GM20000 (cell line): Measurements from ENCODE around the gene NRL.

Experiments
- DNase-seq: peaks from one replicate; pipeline ENCODE4 v3.0.0; 2012; ENCODE audit warnings: low spot score
- TF ChIP-seq, protein P1 (sequence below): IDR thresholded peaks from 2 replicates; pipeline ENCODE4 v1.5.1; 2012; ENCODE audit warnings: mild to moderate bottlenecking, control low read depth; ENCODE audit errors: extremely low read depth, missing control alignments

The NRL gene

DNA sequence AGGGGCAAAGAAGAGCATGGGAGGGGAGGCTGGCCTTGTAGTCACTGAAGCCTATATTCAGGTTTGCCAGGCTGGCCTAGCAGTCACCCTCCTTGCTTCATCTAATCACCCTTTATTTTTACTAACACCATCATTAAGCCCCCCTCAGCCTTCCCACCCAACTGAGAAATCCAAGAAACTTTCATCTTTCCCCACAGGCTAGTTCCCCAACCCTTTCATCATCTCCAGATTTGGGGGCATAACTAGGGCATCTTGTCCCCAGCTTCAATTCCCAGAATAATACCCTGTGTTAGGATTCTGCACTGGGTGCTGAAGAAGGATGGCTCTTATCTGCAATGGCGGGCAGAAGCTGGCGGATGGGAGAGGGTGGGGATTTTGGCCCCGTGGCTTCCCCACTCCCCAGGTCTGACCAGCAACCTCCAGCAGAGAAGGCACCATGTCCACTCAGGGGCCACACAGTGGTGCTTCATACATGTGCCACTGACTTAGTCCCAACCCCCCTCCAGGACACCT is 13.7 kb downstream of the NRL start:
- DNase-seq: no peak
- TF ChIP-seq, protein P1, sequence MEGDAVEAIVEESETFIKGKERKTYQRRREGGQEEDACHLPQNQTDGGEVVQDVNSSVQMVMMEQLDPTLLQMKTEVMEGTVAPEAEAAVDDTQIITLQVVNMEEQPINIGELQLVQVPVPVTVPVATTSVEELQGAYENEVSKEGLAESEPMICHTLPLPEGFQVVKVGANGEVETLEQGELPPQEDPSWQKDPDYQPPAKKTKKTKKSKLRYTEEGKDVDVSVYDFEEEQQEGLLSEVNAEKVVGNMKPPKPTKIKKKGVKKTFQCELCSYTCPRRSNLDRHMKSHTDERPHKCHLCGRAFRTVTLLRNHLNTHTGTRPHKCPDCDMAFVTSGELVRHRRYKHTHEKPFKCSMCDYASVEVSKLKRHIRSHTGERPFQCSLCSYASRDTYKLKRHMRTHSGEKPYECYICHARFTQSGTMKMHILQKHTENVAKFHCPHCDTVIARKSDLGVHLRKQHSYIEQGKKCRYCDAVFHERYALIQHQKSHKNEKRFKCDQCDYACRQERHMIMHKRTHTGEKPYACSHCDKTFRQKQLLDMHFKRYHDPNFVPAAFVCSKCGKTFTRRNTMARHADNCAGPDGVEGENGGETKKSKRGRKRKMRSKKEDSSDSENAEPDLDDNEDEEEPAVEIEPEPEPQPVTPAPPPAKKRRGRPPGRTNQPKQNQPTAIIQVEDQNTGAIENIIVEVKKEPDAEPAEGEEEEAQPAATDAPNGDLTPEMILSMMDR: no peak

DNA sequence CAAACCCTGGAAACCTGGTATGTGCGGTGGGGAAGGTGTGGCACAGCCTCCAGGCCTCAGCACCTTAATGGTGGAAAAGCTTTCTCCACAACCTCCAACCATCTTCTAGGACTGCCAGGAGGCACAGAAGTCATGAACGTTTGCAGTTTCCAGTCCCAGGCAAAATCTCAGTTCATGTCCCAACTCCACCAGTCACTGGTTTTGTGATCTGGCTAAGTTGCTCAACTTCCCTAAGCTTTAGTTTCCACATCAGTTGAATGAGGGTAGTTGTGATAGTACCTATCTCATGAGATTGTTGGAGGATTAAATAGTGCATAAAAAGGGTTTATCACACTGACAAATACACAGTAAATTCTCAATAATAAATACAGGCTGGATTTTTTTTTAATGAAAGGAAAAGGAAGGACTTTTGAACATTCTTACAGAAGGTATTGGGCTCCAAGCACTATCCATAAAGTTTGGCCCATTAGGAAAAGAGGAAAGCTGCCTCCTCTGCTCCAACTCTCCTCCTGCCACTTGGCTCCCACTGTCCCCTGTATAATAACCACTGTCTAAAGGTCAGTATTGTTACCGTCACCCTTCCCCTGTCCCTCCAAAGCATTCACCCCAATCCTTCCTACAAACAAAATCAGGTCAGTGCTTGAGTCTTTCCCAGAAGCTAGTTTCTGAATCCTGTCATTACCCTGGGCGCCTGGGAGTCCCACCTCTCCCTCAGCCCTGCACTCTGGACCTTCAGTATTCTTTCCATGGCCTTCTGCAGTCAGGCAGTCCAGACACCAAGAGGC is 14.4 kb downstream of the NRL start:
- no peak for DNase-seq
- TF ChIP-seq, protein P1: no peak

DNA sequence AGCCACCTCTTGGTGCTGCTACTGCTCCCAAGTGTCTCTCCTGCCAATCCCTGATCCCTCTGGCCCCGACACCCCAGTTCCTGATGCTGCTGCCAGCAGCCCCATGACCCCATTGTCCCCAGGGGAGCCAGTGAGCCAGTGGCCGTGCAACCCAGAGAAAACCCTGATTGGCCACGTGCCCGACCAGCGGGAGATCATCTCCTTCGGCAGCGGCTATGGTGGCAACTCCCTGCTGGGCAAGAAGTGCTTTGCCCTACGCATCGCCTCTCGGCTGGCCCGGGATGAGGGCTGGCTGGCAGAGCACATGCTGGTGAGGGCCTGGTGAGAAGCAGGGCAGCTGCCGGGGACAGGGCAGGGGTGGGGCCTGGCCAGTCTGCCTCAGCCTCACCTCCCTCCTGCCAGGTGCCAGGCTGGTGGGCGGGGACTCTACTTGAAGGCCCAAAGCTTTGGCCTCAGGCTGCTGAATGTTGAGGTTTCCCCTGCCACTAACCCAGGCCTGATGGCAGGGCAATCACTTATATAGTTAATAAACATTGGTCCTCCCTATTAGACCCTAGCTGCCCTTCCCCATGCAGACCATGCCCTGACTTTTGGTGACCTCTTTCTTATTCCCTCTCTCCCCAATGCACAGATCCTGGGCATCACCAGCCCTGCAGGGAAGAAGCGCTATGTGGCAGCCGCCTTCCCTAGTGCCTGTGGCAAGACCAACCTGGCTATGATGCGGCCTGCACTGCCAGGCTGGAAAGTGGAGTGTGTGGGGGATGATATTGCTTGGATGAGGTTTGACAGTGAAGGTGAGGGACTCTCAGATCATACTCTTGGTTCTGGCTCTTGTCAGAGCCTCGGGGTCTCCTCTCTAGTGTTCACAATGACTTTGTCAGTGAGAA is 15.6 kb downstream of the NRL start:
- no peak for DNase-seq
- TF ChIP-seq, protein P1: no peak

DNA sequence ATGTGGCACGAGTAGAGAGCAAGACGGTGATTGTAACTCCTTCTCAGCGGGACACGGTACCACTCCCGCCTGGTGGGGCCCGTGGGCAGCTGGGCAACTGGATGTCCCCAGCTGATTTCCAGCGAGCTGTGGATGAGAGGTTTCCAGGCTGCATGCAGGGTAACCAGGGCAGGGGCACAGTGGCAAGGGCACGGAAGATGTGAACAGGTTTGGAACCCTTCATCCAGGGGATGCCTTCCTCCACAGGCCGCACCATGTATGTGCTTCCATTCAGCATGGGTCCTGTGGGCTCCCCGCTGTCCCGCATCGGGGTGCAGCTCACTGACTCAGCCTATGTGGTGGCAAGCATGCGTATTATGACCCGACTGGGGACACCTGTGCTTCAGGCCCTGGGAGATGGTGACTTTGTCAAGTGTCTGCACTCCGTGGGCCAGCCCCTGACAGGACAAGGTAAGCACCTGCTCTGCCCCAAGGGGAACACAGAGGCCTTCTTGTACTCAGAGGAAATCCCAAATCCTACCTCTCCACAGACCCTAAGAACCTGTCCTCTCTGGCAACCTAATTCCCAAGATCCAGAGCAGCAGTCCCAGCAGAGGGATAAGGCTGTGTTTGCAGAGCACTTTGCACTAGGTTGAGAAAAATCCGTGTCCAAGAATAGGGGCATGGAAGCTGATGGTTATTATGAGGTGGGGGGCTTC is 16.4 kb downstream of the NRL start:
- DNase-seq: no peak
- TF ChIP-seq, protein P1: no peak

DNA sequence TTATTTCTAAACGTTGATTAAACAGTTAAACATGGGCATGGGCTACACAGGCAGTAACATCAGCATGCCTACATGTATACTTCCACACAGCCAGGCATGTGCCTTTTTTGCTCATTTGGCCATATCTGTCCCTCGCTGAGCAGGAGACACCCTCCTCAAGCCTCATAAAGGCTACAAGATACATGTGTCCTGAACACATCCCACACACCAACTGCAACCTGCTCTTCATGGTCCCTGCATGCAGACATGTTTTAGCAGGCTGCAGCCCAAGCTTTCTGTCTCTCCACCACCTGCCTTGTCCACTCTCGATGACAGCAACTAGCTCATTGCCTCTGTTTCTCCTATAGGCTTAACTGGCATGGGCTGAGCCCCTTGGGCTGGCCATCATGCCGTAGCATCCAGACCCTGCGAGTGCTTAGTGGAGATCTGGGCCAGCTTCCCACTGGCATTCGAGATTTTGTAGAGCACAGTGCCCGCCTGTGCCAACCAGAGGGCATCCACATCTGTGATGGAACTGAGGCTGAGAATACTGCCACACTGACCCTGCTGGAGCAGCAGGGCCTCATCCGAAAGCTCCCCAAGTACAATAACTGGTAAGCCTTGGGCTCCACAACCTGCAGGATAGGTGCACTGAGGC is 18.1 kb downstream of the NRL start:
- TF ChIP-seq, protein P1: no peak
- DNase-seq: no peak

DNA sequence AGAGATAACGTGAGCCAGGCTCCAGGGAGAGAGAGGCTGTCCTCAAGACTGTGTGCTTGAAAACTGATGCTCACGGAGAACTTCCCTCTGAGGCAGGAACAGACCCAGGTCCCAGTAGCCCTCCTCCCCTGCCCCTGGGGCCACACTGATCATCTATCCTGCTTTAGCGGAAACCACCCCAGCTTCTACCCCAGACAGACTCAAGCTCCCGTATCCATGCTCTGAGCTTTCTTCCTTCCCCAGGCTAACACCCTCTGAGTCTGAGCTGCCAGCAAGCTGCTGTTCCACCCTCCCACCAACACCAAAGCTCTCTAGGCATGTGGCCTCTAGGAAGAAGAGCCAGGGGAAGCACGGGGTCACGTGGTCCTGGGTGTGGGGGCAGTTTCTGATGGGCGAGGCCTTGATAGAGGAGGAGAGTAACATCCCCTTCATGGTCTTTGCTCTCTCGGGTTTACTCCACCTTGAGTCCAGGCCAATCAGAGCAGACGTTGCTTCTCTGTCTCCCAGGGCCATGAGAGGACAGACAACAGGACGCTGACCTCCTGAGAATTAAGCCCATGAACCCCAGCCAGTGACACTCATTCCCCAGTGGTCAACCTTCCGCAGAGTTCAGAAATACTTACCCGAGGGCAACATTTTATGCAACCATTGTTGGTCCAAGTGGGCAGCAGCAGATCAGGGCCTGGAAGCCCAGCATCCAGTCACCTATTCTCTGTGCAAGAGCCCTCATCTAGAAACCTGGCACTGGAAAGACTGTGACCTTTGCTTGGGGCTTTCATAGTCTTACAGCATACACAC is 19.3 kb downstream of the NRL start:
- peak; percentile 96 for DNase-seq
- TF ChIP-seq, protein P1: no peak
